ENCODE measurements around the gene PADI4.
A peak's percentile ranks its signal among the peaks of the same experiment; 100 is the strongest.
"Not testable (repeated sequence)": the region's sequence is repeated elsewhere in the genome, so short reads cannot be mapped to it uniquely, and the experiment has no call there.

PADI4 gene

DNA sequence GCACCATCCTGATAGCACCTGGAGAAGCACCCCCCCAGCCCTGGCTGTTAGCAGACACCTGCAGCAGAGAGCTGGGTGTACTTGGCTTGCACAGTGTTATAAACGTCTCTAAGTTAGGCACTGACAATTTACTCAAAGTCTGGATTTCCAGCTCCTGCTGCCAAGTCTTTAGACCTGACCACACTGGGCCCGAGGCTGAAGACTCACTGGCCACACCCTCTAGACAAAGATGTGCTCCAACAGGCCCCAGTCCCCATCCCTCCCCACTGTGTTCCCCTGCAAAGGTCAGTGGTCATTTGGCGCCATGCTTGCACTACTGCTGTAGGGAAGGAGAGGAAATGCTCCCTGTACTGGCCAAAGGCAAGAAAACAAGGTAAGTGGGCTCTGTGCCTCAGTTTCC lies 95.1 kb downstream of the PADI4 start:
- Histone ChIP-seq H3K27me3 (ENCODE audit: control insufficient read depth, insufficient read depth, low read length) (no peaks in the 10 kb centered on the region), H3K4me3 (ENCODE audit: low read depth, low read length) (no peak overlapping the region)

GRCh38 chr1:17404034-17404684 lies 96.2 kb downstream of the PADI4 start:
- H3K9ac ChIP-seq, result no peak overlapping the region
- no peak overlapping the region for H3K4me2 ChIP-seq (ENCODE audit: low read length)
- no peak overlapping the region for H2AFZ ChIP-seq
- H3K4me1 ChIP-seq, result no peaks in the 10 kb centered on the region
- no peaks in the 10 kb centered on the region for H3K36me3 ChIP-seq (ENCODE audit: control insufficient read depth, insufficient read depth, low read length)
- H3K27ac ChIP-seq, result no peak overlapping the region
- H3K9me3 ChIP-seq (ENCODE audit: control insufficient read depth, low read length), result no peaks in the 10 kb centered on the region
- no peak for TF ChIP-seq CTCF (IDR thresholded peaks at IDR 0.05)
- no peaks in the 10 kb centered on the region for H3K27me3 ChIP-seq (ENCODE audit: control insufficient read depth, insufficient read depth, low read length)
- no peak overlapping the region for H3K4me3 ChIP-seq (ENCODE audit: low read depth, low read length)
- no peaks in the 10 kb centered on the region for H3K79me2 ChIP-seq

More for the DNA sequence above, 95.1 kb downstream of the PADI4 start:
- no peaks in the 10 kb centered on the region for H3K4me1 ChIP-seq
- no peaks in the 10 kb centered on the region for H3K36me3 ChIP-seq (ENCODE audit: control insufficient read depth, insufficient read depth, low read length)
- TF ChIP-seq CTCF (IDR thresholded peaks at IDR 0.05), result no peak
- H3K4me2 ChIP-seq (ENCODE audit: low read length), result no peak overlapping the region
- H3K9ac ChIP-seq, result no peak overlapping the region
- H2AFZ ChIP-seq, result no peak overlapping the region
- no peak overlapping the region for H3K27ac ChIP-seq
- H3K9me3 ChIP-seq (ENCODE audit: control insufficient read depth, low read length), result no peaks in the 10 kb centered on the region
- no peaks in the 10 kb centered on the region for H3K79me2 ChIP-seq

- no peak overlapping the region for H3K27ac ChIP-seq
- H3K9ac ChIP-seq, result no peak overlapping the region
- no peak overlapping the region for H3K4me2 ChIP-seq (ENCODE audit: low read length)
- H2AFZ ChIP-seq, result no peak overlapping the region
- no peaks in the 10 kb centered on the region for H3K27me3 ChIP-seq (ENCODE audit: control insufficient read depth, insufficient read depth, low read length)
- H3K4me3 ChIP-seq (ENCODE audit: low read depth, low read length), result no peak overlapping the region
- no peaks in the 10 kb centered on the region for H3K9me3 ChIP-seq (ENCODE audit: control insufficient read depth, low read length)
- H3K4me1 ChIP-seq, result no peaks in the 10 kb centered on the region
- no peak for TF ChIP-seq CTCF (IDR thresholded peaks at IDR 0.05)
- no peaks in the 10 kb centered on the region for H3K79me2 ChIP-seq
- no peaks in the 10 kb centered on the region for H3K36me3 ChIP-seq (ENCODE audit: control insufficient read depth, insufficient read depth, low read length)
Observed at GRCh38 chr1:17404820-17405219, 96.8 kb downstream of the PADI4 start.

GRCh38 chr1:17405898-17406759 lies 98.1 kb downstream of the PADI4 start:
- Histone ChIP-seq H2AFZ (no peak overlapping the region), H3K27ac (no peak overlapping the region), H3K27me3 (ENCODE audit: control insufficient read depth, insufficient read depth, low read length) (no peaks in the 10 kb centered on the region), H3K4me1 (no peaks in the 10 kb centered on the region), H3K9me3 (ENCODE audit: control insufficient read depth, low read length) (no peaks in the 10 kb centered on the region), H3K4me2 (ENCODE audit: low read length) (no peak overlapping the region), H3K4me3 (ENCODE audit: low read depth, low read length) (no peak overlapping the region), H3K79me2 (no peaks in the 10 kb centered on the region), H3K9ac (no peak overlapping the region), H3K36me3 (ENCODE audit: control insufficient read depth, insufficient read depth, low read length) (no peaks in the 10 kb centered on the region)
- peak; percentile 62 for TF ChIP-seq CTCF (IDR thresholded peaks at IDR 0.05)

DNA sequence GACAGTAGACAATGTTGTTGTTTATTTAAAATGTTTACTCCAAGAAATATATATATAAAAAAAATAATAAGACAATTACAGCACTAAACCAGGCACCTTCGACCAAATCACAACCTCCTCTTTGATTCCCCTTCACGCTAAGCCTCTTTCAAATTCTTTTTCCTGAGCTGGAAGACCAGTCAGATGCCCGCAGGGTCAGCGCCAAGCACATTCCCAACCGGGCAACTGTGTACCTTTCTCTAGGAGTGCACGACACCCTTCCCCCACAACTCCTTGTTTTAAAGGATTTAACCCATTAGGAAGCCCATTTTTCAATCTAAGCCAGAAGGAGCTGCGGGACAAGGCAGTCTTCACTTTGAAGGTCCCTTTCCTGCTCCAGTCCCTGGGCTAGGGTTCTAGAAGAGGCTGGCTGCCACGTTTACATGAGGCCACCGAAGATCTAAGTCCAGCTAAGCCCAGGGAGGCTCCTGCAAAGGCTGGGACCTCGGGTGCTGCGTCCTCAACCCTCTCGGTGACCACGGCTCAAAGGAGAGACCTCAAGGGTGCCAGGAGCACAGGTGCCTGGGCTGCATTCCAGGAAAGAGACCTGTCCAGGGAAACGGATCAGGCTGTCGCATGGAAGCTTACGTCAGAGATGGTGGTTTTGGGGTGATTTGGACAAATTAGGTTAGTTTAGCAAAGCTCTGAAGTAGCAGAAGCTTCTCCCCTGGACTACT lies 98.9 kb downstream of the PADI4 start:
- not testable (repeated sequence) for H3K36me3 ChIP-seq (ENCODE audit: control insufficient read depth, insufficient read depth, low read length); H3K4me1 ChIP-seq; H3K79me2 ChIP-seq; H3K4me3 ChIP-seq (ENCODE audit: low read depth, low read length); H3K9ac ChIP-seq; H3K4me2 ChIP-seq (ENCODE audit: low read length); H3K27ac ChIP-seq; H3K9me3 ChIP-seq (ENCODE audit: control insufficient read depth, low read length); H3K27me3 ChIP-seq (ENCODE audit: control insufficient read depth, insufficient read depth, low read length); H2AFZ ChIP-seq

DNA sequence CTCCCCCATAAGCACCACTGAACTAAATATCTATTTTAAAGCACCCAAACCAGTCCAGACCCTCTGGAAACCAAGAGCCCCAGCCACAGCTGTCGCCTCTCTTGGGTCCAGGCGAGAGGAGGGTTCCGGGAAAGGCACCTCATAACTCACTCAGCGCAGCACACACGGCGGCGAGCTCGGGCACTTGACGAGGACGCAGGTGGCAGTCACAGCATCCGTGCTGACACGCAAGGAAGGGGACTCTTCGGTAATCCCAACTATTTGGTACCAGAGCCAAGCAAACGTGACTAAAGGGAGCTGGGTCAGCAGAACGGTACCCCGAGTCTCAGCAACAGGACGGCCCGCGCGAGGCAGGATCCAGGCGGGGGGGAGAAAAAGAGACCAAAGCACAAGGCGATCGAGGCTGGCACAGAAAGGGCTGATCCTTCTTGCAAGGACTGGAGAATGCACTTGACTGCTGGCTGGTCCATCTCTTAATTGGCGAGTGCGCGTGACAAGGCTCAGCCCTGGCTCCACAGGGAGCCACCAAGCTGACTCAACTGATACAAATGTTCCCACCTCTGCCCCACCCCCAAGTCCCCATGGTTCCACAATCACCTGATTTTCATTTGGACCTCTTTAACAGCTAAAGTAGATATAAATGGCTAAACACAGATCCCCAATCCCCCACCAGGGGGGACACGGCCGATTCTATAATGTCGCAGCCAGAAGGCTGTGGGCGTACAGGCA lies 100.0 kb downstream of the PADI4 start:
- not testable (repeated sequence) for H3K9ac ChIP-seq; H3K9me3 ChIP-seq (ENCODE audit: control insufficient read depth, low read length); H3K4me1 ChIP-seq; H3K27ac ChIP-seq; H2AFZ ChIP-seq; H3K79me2 ChIP-seq; H3K27me3 ChIP-seq (ENCODE audit: control insufficient read depth, insufficient read depth, low read length); H3K36me3 ChIP-seq (ENCODE audit: control insufficient read depth, insufficient read depth, low read length); H3K4me2 ChIP-seq (ENCODE audit: low read length); H3K4me3 ChIP-seq (ENCODE audit: low read depth, low read length)

Measured in parathyroid adenoma (tissue), 2 donors.